GM13977 (cell line): ENCODE measurements around the gene RTTN.

ENCODE experiments used
- DNase-seq: peaks from one replicate; pipeline ENCODE4 v3.0.0; 2012; ENCODE audit warnings: low spot score
- CTCF ChIP-seq: IDR thresholded peaks from 2 replicates; pipeline ENCODE4 v1.5.1; 2012; ENCODE audit warnings: mild to moderate bottlenecking, control low read depth; ENCODE audit not compliant: insufficient read depth; ENCODE audit errors: extremely low read depth, missing control alignments
- in situ Hi-C: fragments of 300-500 bp; cut with MboI; formaldehyde crosslinking; loops from one replicate; pipeline ENCODE4 v1.12.0; 2022; ENCODE audit warnings: low sequenced_read_pairs, low pct_unique_long_range_greater_than_20kb, mixed read lengths, inconsistent platforms; ENCODE audit not compliant: unreplicated experiment

Gene RTTN

GRCh38 chr18:70086085-70086484, 119.4 kb downstream of the RTTN start:
- no peak for TF ChIP-seq CTCF
- in situ Hi-C loops = no loop called here
- DNase-seq = no peak

- in situ Hi-C loops = no loop called here
Observed at GRCh38 chr18:70085641-70086040, 119.8 kb downstream of the RTTN start.

GRCh38 chr18:70082430-70082829, 123.1 kb downstream of the RTTN start:
- TF ChIP-seq CTCF = no peak
- in situ Hi-C loops = no loop called here
- no peak for DNase-seq

More at GRCh38 chr18:70085641-70086040, 119.8 kb downstream of the RTTN start:
- no peak for TF ChIP-seq CTCF
- no peak for DNase-seq

GRCh38 chr18:70078106-70078505, 127.4 kb downstream of the RTTN start:
- in situ Hi-C loops = no loop called here
- DNase-seq = no peak
- TF ChIP-seq CTCF = no peak

GRCh38 chr18:70075906-70076305, 129.6 kb downstream of the RTTN start:
- in situ Hi-C loops = no loop called here
- no peak for DNase-seq
- TF ChIP-seq CTCF = no peak

- no peak for TF ChIP-seq CTCF
- in situ Hi-C loops = no loop called here
Observed at GRCh38 chr18:70074116-70074515, 131.4 kb downstream of the RTTN start.

GRCh38 chr18:70073432-70073831, 132.1 kb downstream of the RTTN start:
- DNase-seq = no peak
- no peak for TF ChIP-seq CTCF
- in situ Hi-C loops = no loop called here

More at GRCh38 chr18:70074116-70074515, 131.4 kb downstream of the RTTN start:
- no peak for DNase-seq
